ENCODE measurements around the gene MEMO1.

- TF ChIP-seq CTCF (IDR thresholded peaks at IDR 0.05) = no peak
- TF ChIP-seq POLR2AphosphoS5 (IDR thresholded peaks at IDR 0.05) = no peak
- TF ChIP-seq POLR2A (IDR thresholded peaks at IDR 0.05) = no peak
These were observed 30.9 kb downstream of the MEMO1 start for GRCh38 chr2:31979956-31980355.
